IMR-90 (cell line): ENCODE results near the gene NPR3. TPM values are rescaled to one million over a fixed set of nuclear protein-coding genes. Genes with fewer than 3 reads are reported as not detected.

Experiments
- ATAC-seq: fragments of 200-7000 bp; cut with Tn5 transposase; 2 replicates; pipeline ENCODE4 v1.9.1; 2020; ENCODE audit warnings: low read depth, mild to moderate bottlenecking, moderate library complexity
- BruUV-seq: library from RNA; stranded (reverse); fragments of 400-500 nt; replicated peaks from 2 replicates; lab custom pipeline; 2021; lab: Mats Ljungman, UMichigan
- CTCF ChIA-PET: fragments of 300-600 bp; formaldehyde crosslinking; extraction: SDS; loops from one replicate; lab custom pipeline; 2021; ENCODE audit warnings: antibody characterized with exemption; lab: Yijun Ruan, JAX
- POLR2A ChIA-PET: fragments of 300-600 bp; sonication (Branson Sonifier 250); formaldehyde crosslinking; loops from one replicate; lab custom pipeline; 2022; ENCODE audit warnings: antibody characterized with exemption; ENCODE audit not compliant: unreplicated experiment; lab: Charles Lee
- DNase-seq: peaks from one replicate; pipeline ENCODE4 v3.0.0; 2013
- H2AFZ ChIP-seq: replicated peaks from 2 replicates; pipeline ENCODE3; 2013; ENCODE audit warnings: low read length, mild to moderate bottlenecking; ENCODE audit not compliant: poor library complexity
- H2AK5ac ChIP-seq: 2 replicates; pipeline ENCODE4 v1.6.1; 2013; ENCODE audit warnings: low read depth, low read length, inconsistent platforms
- H2AK9ac ChIP-seq: replicated peaks from 2 replicates; pipeline ENCODE3; 2013; ENCODE audit warnings: mild to moderate bottlenecking, low read depth, low read length, moderate library complexity; ENCODE audit not compliant: poor library complexity
- H2BK120ac ChIP-seq: 2 replicates; pipeline ENCODE4 v1.6.1; 2013; ENCODE audit warnings: low read depth, low read length, inconsistent platforms
- H2BK15ac ChIP-seq: 3 replicates; pipeline ENCODE4 v1.6.1; 2013; ENCODE audit warnings: low read depth, low read length, inconsistent platforms
- H2BK20ac ChIP-seq: 2 replicates; pipeline ENCODE4 v1.6.1; 2013; ENCODE audit warnings: low read depth, mild to moderate bottlenecking, inconsistent platforms, low read length, moderate library complexity
- H2BK5ac ChIP-seq: 2 replicates; pipeline ENCODE4 v1.6.1; 2013; ENCODE audit warnings: mild to moderate bottlenecking, low read depth, low read length, inconsistent platforms; ENCODE audit not compliant: poor library complexity, severe bottlenecking
- H3K14ac ChIP-seq: replicated peaks from 2 replicates; pipeline ENCODE4 v1.6.1; 2013; ENCODE audit warnings: low read depth, low read length, inconsistent platforms
- H3K18ac ChIP-seq: 2 replicates; pipeline ENCODE4 v1.6.1; 2013; ENCODE audit warnings: low read depth, low read length, control low read depth
- H3K23ac ChIP-seq: 2 replicates; pipeline ENCODE4 v1.6.1; 2013; ENCODE audit warnings: low read depth, low read length, inconsistent platforms
- H3K27ac ChIP-seq: 2 replicates; pipeline ENCODE4 v1.5.1; 2013; ENCODE audit warnings: mild to moderate bottlenecking, control low read depth, low read length; ENCODE audit not compliant: insufficient read depth
- H3K27me3 ChIP-seq: 2 replicates; pipeline ENCODE4 v1.6.1; 2013; ENCODE audit warnings: low read length; ENCODE audit not compliant: control insufficient read depth, insufficient read depth
- H3K36me3 ChIP-seq: 2 replicates; pipeline ENCODE4 v1.6.1; 2013; ENCODE audit warnings: low read length, mixed read lengths; ENCODE audit not compliant: control insufficient read depth, insufficient read depth
- H3K4ac ChIP-seq: 2 replicates; pipeline ENCODE4 v1.6.1; 2013; ENCODE audit warnings: low read depth, low read length, inconsistent platforms
- H3K4me1 ChIP-seq: 2 replicates; pipeline ENCODE4 v1.6.1; 2013; ENCODE audit warnings: low read length, mixed read lengths; ENCODE audit not compliant: control insufficient read depth, insufficient read depth
- H3K4me2 ChIP-seq: 2 replicates; pipeline ENCODE4 v1.6.1; 2013; ENCODE audit warnings: low read depth, mild to moderate bottlenecking, control low read depth, low read length, moderate library complexity
- H3K4me3 ChIP-seq: 2 replicates; pipeline ENCODE4 v1.5.1; 2013; ENCODE audit warnings: low read depth, mild to moderate bottlenecking, control low read depth, low read length, moderate library complexity; ENCODE audit not compliant: insufficient read depth
- H3K56ac ChIP-seq: 2 replicates; pipeline ENCODE4 v1.6.1; 2013; ENCODE audit warnings: low read length, inconsistent platforms; ENCODE audit not compliant: insufficient read depth; ENCODE audit errors: extremely low read depth
- H3K79me1 ChIP-seq, 2 experiments: 2 replicates each; pipeline ENCODE4 v1.6.1; 2013; ENCODE audit warnings: low read length in 2 of 2, inconsistent platforms in 1 of 2, low read depth in 1 of 2
- H3K9ac ChIP-seq: 2 replicates; pipeline ENCODE4 v1.6.1; 2013; ENCODE audit warnings: low read depth, low read length, control low read depth
- H3K9me1 ChIP-seq: 2 replicates; pipeline ENCODE4 v1.6.1; 2013; ENCODE audit warnings: low read length, inconsistent platforms; ENCODE audit not compliant: insufficient read depth
- H3K9me3 ChIP-seq: 2 replicates; pipeline ENCODE4 v1.6.1; 2013; ENCODE audit warnings: low read length; ENCODE audit not compliant: control insufficient read depth, insufficient read depth
- H4K20me1 ChIP-seq: 2 replicates; pipeline ENCODE4 v1.6.1; 2013; ENCODE audit warnings: low read length, inconsistent platforms; ENCODE audit not compliant: insufficient read depth
- H4K5ac ChIP-seq: 2 replicates; pipeline ENCODE4 v1.6.1; 2013; ENCODE audit warnings: mild to moderate bottlenecking, low read depth, low read length, control low read depth
- H4K8ac ChIP-seq, 2 experiments: 2 replicates each; pipeline ENCODE4 v1.6.1; 2013; ENCODE audit warnings: low read depth in 2 of 2, low read length in 2 of 2, control low read depth in 1 of 2, inconsistent platforms in 1 of 2
- H4K91ac ChIP-seq: 2 replicates; pipeline ENCODE4 v1.6.1; 2013; ENCODE audit warnings: low read depth, low read length, inconsistent platforms; ENCODE audit not compliant: insufficient read depth
- BHLHE40 ChIP-seq: fragments of 150-350 bp; IDR thresholded peaks from 2 replicates; pipeline ENCODE4 v1.6.1; 2016; ENCODE audit warnings: mild to moderate bottlenecking, low read depth, low read length
- CEBPB ChIP-seq: IDR thresholded peaks from 2 replicates; pipeline ENCODE4 v1.6.1; 2012; ENCODE audit warnings: low read depth, low read length, improper control_type of control experiment
- CHD1 ChIP-seq: IDR thresholded peaks from 2 replicates; pipeline ENCODE4 v1.6.1; 2012; ENCODE audit warnings: low read depth, low read length, improper control_type of control experiment
- CTCF ChIP-seq: conservative IDR thresholded peaks from 2 replicates; pipeline ENCODE4 v1.5.1; 2012; ENCODE audit warnings: mild to moderate bottlenecking, low read depth, low read length, improper control_type of control experiment
- ELK1 ChIP-seq: fragments of 150-350 bp; IDR thresholded peaks from 2 replicates; pipeline ENCODE4 v1.6.1; 2016; ENCODE audit warnings: low read depth, mild to moderate bottlenecking, low read length, moderate library complexity, borderline replicate concordance
- FOS ChIP-seq: fragments of 150-350 bp; IDR thresholded peaks from 2 replicates; pipeline ENCODE4 v1.6.1; 2016; ENCODE audit warnings: low read depth, low read length
- MAFK ChIP-seq: IDR thresholded peaks from 2 replicates; pipeline ENCODE4 v1.6.1; 2012; ENCODE audit warnings: low read depth, low read length, improper control_type of control experiment
- MXI1 ChIP-seq: IDR thresholded peaks from 2 replicates; pipeline ENCODE4 v1.6.1; 2012; ENCODE audit warnings: low read depth, mild to moderate bottlenecking, low read length, moderate library complexity, borderline replicate concordance
- NFE2L2 ChIP-seq: fragments of 150-350 bp; IDR thresholded peaks from 2 replicates; pipeline ENCODE4 v1.6.1; 2016; ENCODE audit warnings: low read depth, mild to moderate bottlenecking, low read length
- POLR2A ChIP-seq: IDR thresholded peaks from 2 replicates; pipeline ENCODE4 v1.6.1; 2012; ENCODE audit warnings: mild to moderate bottlenecking, low read depth, low read length
- RAD21 ChIP-seq: IDR thresholded peaks from 2 replicates; pipeline ENCODE4 v1.6.1; 2012; ENCODE audit warnings: low read length, improper control_type of control experiment
- RCOR1 ChIP-seq: IDR thresholded peaks from 2 replicates; pipeline ENCODE4 v1.6.1; 2012; ENCODE audit warnings: mild to moderate bottlenecking, low read length, improper control_type of control experiment; ENCODE audit not compliant: insufficient replicate concordance
- RFX5 ChIP-seq: IDR thresholded peaks from 2 replicates; pipeline ENCODE4 v1.8.0; 2012; ENCODE audit warnings: low read depth, mild to moderate bottlenecking, low read length, moderate library complexity
- SMC3 ChIP-seq: fragments of 150-350 bp; IDR thresholded peaks from 2 replicates; pipeline ENCODE4 v1.6.1; 2016; ENCODE audit warnings: low read depth, mild to moderate bottlenecking, antibody characterized with exemption, low read length, moderate library complexity
- USF2 ChIP-seq: fragments of 150-350 bp; IDR thresholded peaks from 2 replicates; pipeline ENCODE4 v1.6.1; 2017; ENCODE audit warnings: mild to moderate bottlenecking, antibody characterized with exemption, low read length, low read depth
- WGBS, 2 experiments: methylation state at CpG; one replicate each; pipeline versions ENCODE4 v1.1.5 to v1.1.7; 2013; ENCODE audit warnings: missing lambda C conversion rate in 2 of 2; ENCODE audit not compliant: insufficient read length in 1 of 2; ENCODE audit errors: extremely low coverage in 2 of 2; 5-methylcytosine and 5-hydroxymethylcytosine counted together
- dilution Hi-C: fragments of 300-500 bp; cut with HindIII; formaldehyde crosslinking; loops from one replicate; pipeline ENCODE4 v1.14.3; 2018; ENCODE audit warnings: low sequenced_read_pairs; ENCODE audit not compliant: unreplicated experiment
- in situ Hi-C: fragments of 300-500 bp; cut with MboI; formaldehyde crosslinking; loops from 3 replicates; pipeline ENCODE4 v1.14.3; 2019; ENCODE audit warnings: low sequenced_read_pairs, inconsistent platforms, mixed read lengths
- intact Hi-C: fragments of 100-400 bp; cut with micrococcal nuclease; formaldehyde crosslinking; loops from 2 replicates; pipeline ENCODE4 v1.10.0; 2022
- polyA plus RNA-seq, 3 experiments: library from polyadenylated mRNA; depleted of rRNA; stranded (reverse); fragments of >200 nt; gene quantifications; 2 replicates each; pipeline ENCODE4 v1.2.3, GENCODE V29; 2012; ENCODE audit warnings: low replicate concordance in 1 of 3
- total RNA-seq: library from RNA; depleted of rRNA; stranded (reverse); fragments of >200 nt; gene quantifications from 2 replicates; pipeline ENCODE4 v1.2.3, GENCODE V29; 2012

Gene NPR3
- total and polyA plus RNA-seq, 2 of the 4 experiments (the other 2 are of a cell fraction) = 24.6 to 88.2 TPM

- POLR2A ChIA-PET = no interaction called here
- Histone ChIP-seq H4K20me1 (no peaks in the 10 kb centered on the region), H2BK15ac (peak overlapping the region; percentile 79; the same call in 2 of the 3 replicates), H3K9me1 (peaks cover 10% of the 10 kb centered on the region), H3K4me2 (peak overlapping the region; percentile 66; the same call in 1 of the 2 replicates), H3K18ac (peak overlapping the region; percentile 83), H2AK5ac (peak overlapping the region; percentile 86), H3K27ac (peak overlapping the region; percentile 50; the same call in 1 of the 2 replicates), H3K36me3 (peaks cover 8% of the 10 kb centered on the region), H4K5ac (peak overlapping the region; percentile 89), H3K4ac (peak overlapping the region; percentile 73; the same call in 1 of the 2 replicates), H4K91ac (peak overlapping the region; percentile 60; the same call in 1 of the 2 replicates), H3K4me1 (peaks cover 13% of the 10 kb centered on the region), H2AFZ (peak overlapping the region; percentile 15), H3K9ac (no peak overlapping the region), H4K8ac (peak overlapping the region; percentile 59 to 74; a peak in 3 of 4 replicates), H2BK20ac (peak overlapping the region; percentile 73), H3K23ac (peak overlapping the region; percentile 6), H3K14ac (peak overlapping the region; percentile 62; the same call in 1 of the 2 replicates), H3K9me3 (no peaks in the 10 kb centered on the region), H2AK9ac (peak overlapping the region; percentile 29), H3K79me1 (no peaks in the 10 kb centered on the region), H2BK5ac (peak overlapping the region; percentile 87), H3K4me3 (no peak overlapping the region), H3K56ac (peak overlapping the region; percentile 55; the same call in 1 of the 2 replicates), H2BK120ac (peak overlapping the region; percentile 60; the same call in 1 of the 2 replicates), H3K27me3 (no peaks in the 10 kb centered on the region)
- DNase-seq (peak; percentile 61), ATAC-seq (peak; percentile 78)
- no TSS peak for BruUV-seq
- dilution Hi-C loops (no loop called here), intact Hi-C loops (loop anchor here (5.0 kb wide), 1 partner anchor 78 kb away; the partner anchor contains the start of gene NPR3), in situ Hi-C loops (no loop called here)
- no CpG with 5 or more reads among the region's 2 CpGs for WGBS, 2 experiments
- CTCF ChIA-PET = interaction anchor here (0.6 to 0.8 kb wide), 2 partner anchors 16 to 204 kb away, joined by 3 read pairs; no protein-coding TSS in a partner anchor
- TF ChIP-seq MXI1 (no peak), CEBPB (no peak), POLR2A (no peak), CHD1 (no peak), FOS (no peak), MAFK (no peak), ELK1 (no peak), NFE2L2 (no peak), RFX5 (no peak), RAD21 (no peak), BHLHE40 (no peak), SMC3 (no peak), RCOR1 (no peak), USF2 (no peak), CTCF (no peak)
Measured at GRCh38 chr5:32790411-32790951, 79.4 kb downstream of the NPR3 start.
